Activated T-cell treated with anti-CD3 and anti-CD28 coated beads, Interleukin-2, amount 50 U/mL, for 24 hours (primary cell): ENCODE data around the gene SEMA6A.
"Not testable (repeated sequence)": the region's sequence is repeated elsewhere in the genome, so short reads cannot be mapped to it uniquely, and the experiment has no call there.

Source experiments
- DNase-seq: peaks from one replicate; pipeline ENCODE4 v3.0.0-alpha.2; 2020
- H3K27ac Mint-ChIP-seq: 2 replicates; pipeline ENCODE4 v1.8.0; 2020; ENCODE audit warnings: mild to moderate bottlenecking, mixed read lengths
- H3K27me3 Mint-ChIP-seq: 2 replicates; pipeline ENCODE4 v1.8.0; 2020; ENCODE audit warnings: mixed read lengths
- H3K36me3 Mint-ChIP-seq: 2 replicates; pipeline ENCODE4 v1.8.0; 2020; ENCODE audit warnings: low read depth, mixed read lengths
- H3K4me1 Mint-ChIP-seq: 2 replicates; pipeline ENCODE4 v1.8.0; 2020; ENCODE audit warnings: low read depth, mixed read lengths
- H3K4me3 Mint-ChIP-seq: 2 replicates; pipeline ENCODE4 v1.8.0; 2020; ENCODE audit warnings: mild to moderate bottlenecking, moderate library complexity, mixed read lengths
- H3K9me3 Mint-ChIP-seq: 2 replicates; pipeline ENCODE4 v1.8.0; 2020; ENCODE audit warnings: mixed read lengths

SEMA6A gene

GRCh38 chr5:116529615-116530014, 45.0 kb downstream of the SEMA6A start:
- Mint-ChIP-seq H3K9me3 (no peaks in the 10 kb centered on the region), H3K4me1 (no peaks in the 10 kb centered on the region), H3K36me3 (no peaks in the 10 kb centered on the region), H3K4me3 (no peak overlapping the region), H3K27me3 (no peaks in the 10 kb centered on the region), H3K27ac (no peak overlapping the region)
- no peak for DNase-seq

GRCh38 chr5:116528519-116529234, 45.9 kb downstream of the SEMA6A start:
- Mint-ChIP-seq H3K4me1 (no peaks in the 10 kb centered on the region), H3K9me3 (no peaks in the 10 kb centered on the region), H3K36me3 (no peaks in the 10 kb centered on the region), H3K4me3 (no peak overlapping the region), H3K27me3 (no peaks in the 10 kb centered on the region), H3K27ac (no peak overlapping the region)
- DNase-seq: no peak

GRCh38 chr5:116527582-116527981, 47.0 kb downstream of the SEMA6A start:
- no peaks in the 10 kb centered on the region for H3K4me1 Mint-ChIP-seq
- H3K4me3 Mint-ChIP-seq: no peak overlapping the region
- no peak overlapping the region for H3K27ac Mint-ChIP-seq
- no peaks in the 10 kb centered on the region for H3K36me3 Mint-ChIP-seq
- no peaks in the 10 kb centered on the region for H3K9me3 Mint-ChIP-seq
- DNase-seq: no peak
- H3K27me3 Mint-ChIP-seq: no peaks in the 10 kb centered on the region

- H3K9me3 Mint-ChIP-seq: no peaks in the 10 kb centered on the region
- H3K4me3 Mint-ChIP-seq: no peak overlapping the region
- H3K27ac Mint-ChIP-seq: no peak overlapping the region
- H3K36me3 Mint-ChIP-seq: no peaks in the 10 kb centered on the region
- H3K4me1 Mint-ChIP-seq: no peaks in the 10 kb centered on the region
- no peak for DNase-seq
- H3K27me3 Mint-ChIP-seq: no peaks in the 10 kb centered on the region
These were observed 48.9 kb downstream of the SEMA6A start for GRCh38 chr5:116525674-116526073.

- Mint-ChIP-seq H3K27ac (no peak overlapping the region), H3K27me3 (no peaks in the 10 kb centered on the region), H3K4me1 (no peaks in the 10 kb centered on the region), H3K9me3 (no peaks in the 10 kb centered on the region), H3K36me3 (no peaks in the 10 kb centered on the region), H3K4me3 (no peak overlapping the region)
- DNase-seq: no peak
These were observed 49.7 kb downstream of the SEMA6A start for GRCh38 chr5:116524966-116525365.

GRCh38 chr5:116524051-116524904, 50.3 kb downstream of the SEMA6A start:
- DNase-seq: no peak
- Mint-ChIP-seq H3K27ac (no peak overlapping the region), H3K9me3 (no peaks in the 10 kb centered on the region), H3K4me3 (no peak overlapping the region), H3K27me3 (no peaks in the 10 kb centered on the region), H3K4me1 (no peaks in the 10 kb centered on the region), H3K36me3 (no peaks in the 10 kb centered on the region)

GRCh38 chr5:116523182-116523581, 51.4 kb downstream of the SEMA6A start:
- not testable (repeated sequence) for H3K4me3 Mint-ChIP-seq, H3K27ac Mint-ChIP-seq, H3K9me3 Mint-ChIP-seq, H3K27me3 Mint-ChIP-seq, H3K36me3 Mint-ChIP-seq, DNase-seq, H3K4me1 Mint-ChIP-seq

- Mint-ChIP-seq H3K9me3 (no peaks in the 10 kb centered on the region), H3K27me3 (no peaks in the 10 kb centered on the region), H3K36me3 (no peaks in the 10 kb centered on the region), H3K4me1 (no peaks in the 10 kb centered on the region), H3K4me3 (no peak overlapping the region), H3K27ac (no peak overlapping the region)
- no peak for DNase-seq
These were observed 52.1 kb downstream of the SEMA6A start for GRCh38 chr5:116522356-116523136.

- no peaks in the 10 kb centered on the region for H3K9me3 Mint-ChIP-seq
- H3K4me3 Mint-ChIP-seq: no peak overlapping the region
- H3K27ac Mint-ChIP-seq: no peak overlapping the region
- DNase-seq: no peak
- no peaks in the 10 kb centered on the region for H3K4me1 Mint-ChIP-seq
- no peaks in the 10 kb centered on the region for H3K27me3 Mint-ChIP-seq
- no peaks in the 10 kb centered on the region for H3K36me3 Mint-ChIP-seq
These were observed 53.3 kb downstream of the SEMA6A start for GRCh38 chr5:116521173-116521872.

- no peaks in the 10 kb centered on the region for H3K9me3 Mint-ChIP-seq
- H3K36me3 Mint-ChIP-seq: no peaks in the 10 kb centered on the region
- H3K27me3 Mint-ChIP-seq: no peaks in the 10 kb centered on the region
- H3K4me1 Mint-ChIP-seq: no peaks in the 10 kb centered on the region
- no peak for DNase-seq
- H3K4me3 Mint-ChIP-seq: no peak overlapping the region
- H3K27ac Mint-ChIP-seq: no peak overlapping the region
These were observed 53.9 kb downstream of the SEMA6A start for GRCh38 chr5:116520771-116521170.

GRCh38 chr5:116518423-116518822, 56.2 kb downstream of the SEMA6A start:
- no peaks in the 10 kb centered on the region for H3K36me3 Mint-ChIP-seq
- H3K27ac Mint-ChIP-seq: no peak overlapping the region
- no peaks in the 10 kb centered on the region for H3K4me1 Mint-ChIP-seq
- peaks cover 3% of the 10 kb centered on the region for H3K9me3 Mint-ChIP-seq
- no peak for DNase-seq
- no peaks in the 10 kb centered on the region for H3K27me3 Mint-ChIP-seq
- H3K4me3 Mint-ChIP-seq: no peak overlapping the region

- no peaks in the 10 kb centered on the region for H3K4me1 Mint-ChIP-seq
- DNase-seq: no peak
- H3K4me3 Mint-ChIP-seq: no peak overlapping the region
- peaks cover 3% of the 10 kb centered on the region for H3K9me3 Mint-ChIP-seq
- H3K36me3 Mint-ChIP-seq: no peaks in the 10 kb centered on the region
- H3K27ac Mint-ChIP-seq: no peak overlapping the region
- H3K27me3 Mint-ChIP-seq: no peaks in the 10 kb centered on the region
These were observed 57.1 kb downstream of the SEMA6A start for GRCh38 chr5:116517488-116517887.

GRCh38 chr5:116516021-116516420, 58.6 kb downstream of the SEMA6A start:
- no peak overlapping the region for H3K4me3 Mint-ChIP-seq
- no peaks in the 10 kb centered on the region for H3K36me3 Mint-ChIP-seq
- H3K27me3 Mint-ChIP-seq: no peaks in the 10 kb centered on the region
- H3K4me1 Mint-ChIP-seq: no peaks in the 10 kb centered on the region
- H3K9me3 Mint-ChIP-seq: peaks cover 3% of the 10 kb centered on the region
- H3K27ac Mint-ChIP-seq: no peak overlapping the region
- no peak for DNase-seq

GRCh38 chr5:116514421-116514970, 60.1 kb downstream of the SEMA6A start:
- no peaks in the 10 kb centered on the region for H3K36me3 Mint-ChIP-seq
- H3K27me3 Mint-ChIP-seq: no peaks in the 10 kb centered on the region
- no peak overlapping the region for H3K27ac Mint-ChIP-seq
- H3K9me3 Mint-ChIP-seq: peaks cover 3% of the 10 kb centered on the region
- H3K4me3 Mint-ChIP-seq: no peak overlapping the region
- no peaks in the 10 kb centered on the region for H3K4me1 Mint-ChIP-seq
- DNase-seq: no peak
